Activated CD8-positive, alpha-beta memory T cell treated with anti-CD3 and anti-CD28 coated beads for 48 hours (primary cell): ENCODE results near the gene KIF3B.
"Not testable (repeated sequence)": the region's sequence is repeated elsewhere in the genome, so short reads cannot be mapped to it uniquely, and the experiment has no call there.

ENCODE experiments used
- DNase-seq, 3 experiments: peaks; one replicate each; pipeline ENCODE4 v3.0.0-alpha.2; 2020; ENCODE audit warnings: low read depth in 2 of 3, low spot score in 2 of 3

Gene KIF3B

GRCh38 chr20:32292548-32292947 is 15.1 kb downstream of the KIF3B start:
- no peak for DNase-seq

DNA sequence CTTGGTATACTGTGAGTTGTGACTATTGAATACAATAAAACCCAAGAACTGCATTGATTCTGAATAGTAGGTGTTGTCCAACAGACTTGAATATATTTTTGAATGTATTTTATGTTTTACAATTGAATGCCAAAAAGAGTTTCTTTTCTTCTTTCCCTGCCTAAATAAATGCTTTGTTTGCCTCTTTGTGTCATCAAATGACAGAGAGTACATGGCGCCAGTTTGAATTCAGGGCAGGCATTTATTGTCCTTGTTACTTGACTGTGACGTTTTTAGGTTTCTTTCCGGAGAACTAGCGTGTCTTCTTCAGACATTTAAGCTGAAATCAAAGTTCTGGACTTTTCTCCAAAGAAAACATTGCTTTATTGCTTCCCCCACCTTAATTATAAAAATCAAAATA is 16.6 kb downstream of the KIF3B start:
- DNase-seq: no peak

- DNase-seq: no peak
These were observed 19.0 kb downstream of the KIF3B start for GRCh38 chr20:32296412-32296811.

GRCh38 chr20:32296819-32297420 is 19.5 kb downstream of the KIF3B start:
- no peak for DNase-seq

- no peak for DNase-seq
These were observed 20.0 kb downstream of the KIF3B start for GRCh38 chr20:32297439-32297838.

DNA sequence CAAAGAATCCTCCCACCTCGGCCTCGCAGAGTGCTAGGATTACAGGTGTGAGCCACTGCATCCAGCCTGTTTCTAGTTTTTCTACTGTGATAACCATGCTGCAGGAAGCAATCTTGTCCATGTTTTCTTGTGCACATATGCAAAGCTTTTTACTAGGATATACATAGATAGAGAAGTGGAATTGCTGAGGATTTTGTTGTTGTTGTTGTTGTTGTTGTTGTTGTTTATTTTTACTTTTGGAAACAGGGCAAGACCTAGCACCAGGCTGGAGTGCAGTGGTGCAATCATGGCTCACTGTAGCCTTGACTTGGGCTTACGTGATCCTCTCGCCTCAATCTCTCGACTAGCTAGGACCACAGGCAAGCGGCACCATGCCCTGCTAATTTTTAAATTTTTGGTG is 23.2 kb downstream of the KIF3B start:
- no peak for DNase-seq

GRCh38 chr20:32301719-32302506 is 24.5 kb downstream of the KIF3B start:
- DNase-seq: no peak

DNA sequence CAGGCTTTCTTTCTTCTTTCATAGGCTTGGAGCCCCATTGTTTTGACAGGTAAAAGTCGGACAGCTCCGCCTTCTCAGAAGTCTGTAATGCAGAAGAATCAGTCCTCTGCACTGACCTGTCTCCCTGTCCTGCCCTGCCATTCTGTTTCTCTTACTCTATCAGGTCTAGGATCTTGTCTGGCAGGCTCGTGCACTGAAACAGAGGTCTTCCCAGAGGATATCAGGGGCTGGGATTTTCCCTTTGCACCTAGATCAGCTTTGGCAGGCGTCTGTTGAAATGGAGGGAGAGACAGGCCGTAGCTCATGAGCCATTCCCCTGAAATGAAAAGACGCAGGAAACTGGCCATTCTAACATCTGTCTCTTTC is 25.0 kb downstream of the KIF3B start:
- DNase-seq: no peak

DNA sequence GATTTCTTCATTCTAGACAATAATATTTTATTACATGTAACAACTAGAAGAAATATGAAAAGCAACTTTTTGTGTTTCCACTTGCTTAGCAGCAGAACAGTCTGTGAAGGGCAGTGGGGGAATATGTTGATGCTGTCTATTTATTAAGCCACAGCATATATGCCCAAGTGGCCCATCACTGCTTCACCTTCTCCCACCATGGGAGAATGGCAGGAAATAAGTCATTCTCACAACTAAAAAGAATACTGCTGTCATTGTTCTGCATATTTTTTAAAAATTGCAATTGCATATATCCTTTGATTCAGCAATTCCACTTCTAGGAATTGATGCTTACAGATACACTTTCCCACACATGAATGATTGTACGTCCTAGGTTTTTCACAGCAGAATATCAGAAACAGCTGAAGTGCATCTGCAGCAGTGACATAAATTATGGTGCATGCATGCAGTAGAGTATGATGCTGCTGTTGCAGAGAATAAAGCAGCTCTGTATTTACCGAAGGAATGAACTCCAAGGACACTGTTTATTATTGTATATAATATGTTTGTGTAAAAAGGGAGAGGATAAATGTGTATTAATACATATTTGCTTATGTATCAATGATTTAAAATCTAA is 26.8 kb downstream of the KIF3B start:
- no peak for DNase-seq

DNA sequence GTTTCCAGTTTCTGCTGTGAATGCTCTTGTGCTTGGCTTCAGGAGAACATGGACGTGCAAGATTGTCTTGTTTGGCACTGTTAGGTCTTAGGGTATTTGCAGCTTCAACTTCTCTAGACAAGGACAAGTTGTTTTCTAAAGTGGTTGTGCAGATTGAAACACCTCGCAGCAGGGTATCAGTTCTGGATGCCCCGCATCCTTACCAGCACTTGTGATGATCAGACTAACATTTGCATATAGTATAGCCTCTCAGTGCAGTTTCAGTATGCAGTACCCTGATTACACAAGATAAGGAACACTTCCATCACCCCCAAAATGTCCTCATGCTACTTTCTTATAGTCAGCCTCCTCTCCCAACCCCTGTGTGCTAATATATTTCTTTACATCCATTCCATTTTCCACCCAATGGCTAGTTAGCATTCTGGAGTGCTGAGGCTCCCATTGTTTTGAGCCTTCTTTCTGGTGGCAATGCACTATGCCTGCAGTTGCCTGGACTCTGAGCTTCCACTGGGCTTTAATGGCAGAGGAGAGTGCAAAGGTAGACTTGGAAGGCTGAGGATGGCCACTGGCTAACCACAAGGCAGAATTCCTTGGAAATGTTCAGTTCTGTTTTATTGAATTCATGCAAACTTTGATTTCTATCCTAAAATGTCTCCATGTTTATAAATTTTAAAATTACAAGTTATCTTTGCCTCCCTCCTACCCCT is 35.4 kb downstream of the KIF3B start:
- DNase-seq: no peak

GRCh38 chr20:32314768-32315167 is 37.3 kb downstream of the KIF3B start:
- no peak for DNase-seq

- no peak for DNase-seq
These were observed 37.9 kb downstream of the KIF3B start for GRCh38 chr20:32315399-32315798.

- DNase-seq: no peak
These were observed 38.4 kb downstream of the KIF3B start for GRCh38 chr20:32315891-32316290.

- no peak for DNase-seq
These were observed 39.2 kb downstream of the KIF3B start for GRCh38 chr20:32316667-32317066.

DNA sequence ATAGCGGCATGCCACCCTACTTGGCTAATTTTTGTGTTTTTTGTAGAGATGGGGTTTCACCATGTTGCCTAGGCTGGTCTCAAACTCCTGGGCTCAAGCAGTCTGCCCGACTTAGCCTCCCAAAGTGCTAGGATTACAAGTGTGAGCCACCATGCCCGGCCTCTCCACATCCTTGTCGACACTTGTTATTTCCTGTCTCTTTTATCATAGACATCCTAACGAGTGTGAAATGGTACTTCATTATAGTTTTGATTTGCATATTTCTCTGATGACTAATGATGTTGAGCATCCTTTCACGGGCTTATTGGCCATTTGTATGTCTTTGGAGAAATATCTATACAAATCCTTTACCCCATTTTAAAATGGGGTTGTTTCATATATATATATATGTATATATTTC is 41.6 kb downstream of the KIF3B start:
- no peak for DNase-seq

DNA sequence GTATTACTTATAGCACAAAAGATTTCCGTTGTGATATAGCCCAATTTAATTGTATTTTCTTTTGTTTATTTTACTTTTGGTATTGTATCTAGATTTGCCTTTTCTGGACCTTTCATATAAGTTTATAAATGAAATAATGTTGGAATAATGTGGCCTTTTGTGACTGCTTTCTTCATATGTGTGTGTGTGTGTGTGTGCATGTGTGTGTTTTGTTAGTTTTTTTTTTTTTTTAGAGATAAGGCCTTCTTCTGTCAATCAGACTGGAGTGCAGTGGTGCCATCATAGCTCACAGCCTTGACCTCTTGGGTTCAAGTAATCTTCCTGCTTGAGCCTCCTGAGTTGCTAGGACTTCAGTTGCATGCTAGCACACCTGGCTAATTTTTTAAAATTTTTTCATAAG is 42.9 kb downstream of the KIF3B start:
- DNase-seq: no peak

- no peak for DNase-seq
These were observed 43.9 kb downstream of the KIF3B start for GRCh38 chr20:32321390-32321789.

- not testable (repeated sequence) for DNase-seq
These were observed 44.8 kb downstream of the KIF3B start for GRCh38 chr20:32322260-32322659.

GRCh38 chr20:32323761-32324160 is 46.3 kb downstream of the KIF3B start:
- not testable (repeated sequence) for DNase-seq

GRCh38 chr20:32325706-32326503 is 48.5 kb downstream of the KIF3B start:
- DNase-seq: no peak

DNA sequence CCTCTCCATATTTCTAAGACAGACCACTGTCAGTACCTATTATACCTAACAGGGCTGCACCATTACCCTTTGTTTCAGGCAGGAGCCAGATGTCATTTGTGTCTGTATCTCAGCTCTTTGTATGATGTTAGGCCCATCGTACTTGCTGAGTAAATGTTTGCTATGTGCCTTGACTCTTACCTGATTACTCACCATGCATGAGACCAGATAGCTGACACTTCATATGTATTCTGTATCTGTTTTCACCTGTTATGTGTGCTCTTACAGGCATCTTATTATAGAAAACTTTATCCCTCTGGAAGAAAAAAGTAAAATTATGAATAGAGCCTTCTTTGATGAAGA is 49.0 kb downstream of the KIF3B start:
- no peak for DNase-seq
